ENCODE data around the gene DDX53. TPM values are rescaled to one million over a fixed set of nuclear protein-coding genes. Genes with fewer than 3 reads are reported as not detected.

DDX53 gene
- total RNA-seq (not detected), polyA plus RNA-seq (not detected)

DNA sequence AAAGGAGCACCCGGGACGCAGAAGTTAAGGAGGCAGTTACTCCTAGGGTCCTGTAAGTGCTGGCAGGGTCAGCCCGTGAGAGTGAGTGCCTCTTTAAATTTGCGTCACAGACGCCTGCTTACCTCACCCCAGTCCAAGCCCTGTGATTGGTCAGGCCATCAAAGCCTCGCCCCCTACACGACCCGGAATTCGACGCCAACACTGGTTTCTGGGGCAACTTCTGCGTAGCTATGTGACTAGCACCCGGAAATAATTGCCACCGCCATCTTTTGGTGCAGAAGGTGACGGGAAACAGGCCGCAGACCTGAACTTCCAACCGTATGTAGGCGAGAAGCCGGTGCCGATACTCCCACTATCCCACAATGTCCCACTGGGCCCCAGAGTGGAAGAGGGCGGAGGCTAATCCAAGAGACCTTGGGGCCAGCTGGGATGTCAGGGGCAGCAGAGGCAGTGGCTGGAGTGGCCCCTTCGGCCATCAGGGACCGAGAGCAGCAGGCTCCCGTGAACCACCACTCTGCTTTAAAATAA, at the start of gene DDX53:
TSS of gene DDX53 (plus strand) at position 265 of the 528 bp plus-strand sequence. CDS start at position 363, 98 bp downstream.
- H3K4me1 ChIP-seq (ENCODE audit: insufficient read depth, low read length): no peaks in the 10 kb centered on the region
- intact Hi-C loops (cut with micrococcal nuclease): no loop called here
- no peak within 1 kb of the TSS for H3K4me3 Mint-ChIP-seq
- H3K27me3 Mint-ChIP-seq: no peaks in the 10 kb centered on the region
- H3K4me1 Mint-ChIP-seq: no peaks in the 10 kb centered on the region
- ChIA-PET CTCF (ENCODE audit: partially characterized antibody) (no interaction called here), POLR2A (ENCODE audit: partially characterized antibody) (no interaction called here)
- H3K4me3 ChIP-seq (ENCODE audit: low read length in 2 of 2): no peak within 1 kb of the TSS
- no peaks in the 10 kb centered on the region for H3K36me3 ChIP-seq (ENCODE audit: insufficient read depth, low read length)
- no peaks in the 10 kb centered on the region for H3K9me3 ChIP-seq (ENCODE audit: control insufficient read depth in 1 of 2, low read length in 2 of 2)
- no peaks in the 10 kb centered on the region for H3K36me3 Mint-ChIP-seq
- H3K27ac ChIP-seq (ENCODE audit: low read depth, low read length): no peak within 1 kb of the TSS
- H3K27me3 ChIP-seq (ENCODE audit: insufficient read depth, low read length): no peaks in the 10 kb centered on the region
- H3K27ac Mint-ChIP-seq: no peak within 1 kb of the TSS
- H3K9me3 Mint-ChIP-seq: peaks cover 0 to 2% (median 0%) of the 10 kb centered on the region in 8 donors
- DNase-seq: no peak

DNA sequence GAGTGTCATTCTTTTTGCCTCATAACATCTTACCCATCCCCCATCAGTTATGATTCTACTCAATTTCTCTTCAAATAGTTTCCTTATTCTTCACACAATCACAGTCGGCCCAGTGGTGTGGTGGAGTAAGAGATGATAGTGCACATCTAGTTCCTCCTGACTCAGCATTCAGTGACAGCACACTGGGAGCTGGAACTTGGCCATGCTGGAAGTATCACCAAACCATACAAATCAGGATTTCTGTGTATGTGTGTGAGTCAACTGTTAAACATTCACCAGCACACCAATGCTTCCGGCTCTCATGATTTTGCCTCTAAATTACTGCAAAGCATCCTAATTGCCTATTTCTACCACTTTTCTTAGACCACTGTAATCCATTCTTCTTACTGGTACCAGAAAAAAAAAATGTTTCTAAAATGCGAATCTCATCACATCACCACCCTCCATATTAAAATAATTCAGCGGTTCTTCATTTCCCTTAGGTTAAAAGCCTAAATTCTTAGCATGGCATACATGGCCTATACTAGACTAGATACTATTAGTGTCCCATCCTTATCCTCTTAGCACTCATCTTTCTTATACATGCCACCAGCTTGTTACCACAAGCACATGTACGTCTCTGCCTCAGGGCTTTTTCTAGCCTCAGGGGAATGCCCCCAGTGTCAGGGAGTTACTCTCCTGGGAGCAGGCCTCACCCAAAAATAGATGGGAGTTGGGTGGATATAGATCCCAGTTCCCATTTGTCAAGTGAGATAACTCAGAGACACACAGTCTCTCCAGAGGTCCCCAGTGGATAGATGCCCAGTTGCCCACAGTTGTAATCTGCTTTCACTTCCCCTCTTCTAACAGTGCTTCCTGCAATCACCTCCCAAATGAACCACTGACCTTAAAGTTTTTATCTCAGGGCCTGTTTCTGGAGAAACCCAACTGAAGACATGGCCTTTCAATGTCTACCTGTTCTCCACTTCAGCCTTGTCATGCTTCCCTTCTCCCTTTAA, 49.2 kb upstream of the DDX53 start:
- Histone ChIP-seq H3K27me3 (ENCODE audit: insufficient read depth, low read length) (no peaks in the 10 kb centered on the region), H3K27ac (ENCODE audit: low read depth, low read length) (no peak overlapping the region), H3K9me3 (ENCODE audit: control insufficient read depth in 1 of 2, low read length in 2 of 2) (no peaks in the 10 kb centered on the region), H3K36me3 (ENCODE audit: insufficient read depth, low read length) (no peaks in the 10 kb centered on the region), H3K4me1 (ENCODE audit: insufficient read depth, low read length) (no peaks in the 10 kb centered on the region), H3K4me3 (ENCODE audit: low read length in 2 of 2) (no peak overlapping the region)
- POLR2A ChIA-PET (ENCODE audit: partially characterized antibody): no interaction called here
- Mint-ChIP-seq H3K9me3 (peaks cover 0 to 3% (median 0%) of the 10 kb centered on the region in 8 donors), H3K27me3 (no peaks in the 10 kb centered on the region), H3K4me1 (no peaks in the 10 kb centered on the region), H3K27ac (no peak overlapping the region), H3K4me3 (no peak overlapping the region), H3K36me3 (no peaks in the 10 kb centered on the region)
- CTCF ChIA-PET (ENCODE audit: partially characterized antibody): no interaction called here
- intact Hi-C loops (cut with micrococcal nuclease): no loop called here
- no peak for DNase-seq

DNA sequence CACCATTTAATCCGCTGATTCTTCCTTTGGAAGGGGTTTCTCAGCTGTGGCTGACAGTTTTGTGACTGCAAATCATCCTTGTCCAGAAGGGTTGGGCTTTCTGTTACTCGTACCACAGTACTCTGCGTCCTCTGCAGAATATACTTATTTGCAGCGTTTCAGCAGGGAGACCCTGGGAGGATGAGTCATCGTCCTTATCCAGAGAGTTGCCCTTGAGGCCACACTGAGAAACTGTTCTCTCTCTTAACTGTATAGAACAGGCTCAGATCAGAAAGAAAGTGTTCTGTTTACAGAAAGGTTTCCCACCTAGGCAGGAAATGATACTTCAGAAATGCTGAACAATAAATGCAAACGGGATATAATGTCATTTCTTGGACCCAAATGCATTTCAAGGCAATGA, 47.8 kb upstream of the DDX53 start:
- Histone ChIP-seq H3K4me1 (ENCODE audit: insufficient read depth, low read length) (no peaks in the 10 kb centered on the region), H3K4me3 (ENCODE audit: low read length in 2 of 2) (no peak overlapping the region), H3K9me3 (ENCODE audit: control insufficient read depth in 1 of 2, low read length in 2 of 2) (no peaks in the 10 kb centered on the region), H3K36me3 (ENCODE audit: insufficient read depth, low read length) (no peaks in the 10 kb centered on the region), H3K27ac (ENCODE audit: low read depth, low read length) (no peak overlapping the region), H3K27me3 (ENCODE audit: insufficient read depth, low read length) (no peaks in the 10 kb centered on the region)
- peaks cover 0 to 3% (median 0%) of the 10 kb centered on the region in 8 donors for H3K9me3 Mint-ChIP-seq
- no peak overlapping the region for H3K4me3 Mint-ChIP-seq
- H3K4me1 Mint-ChIP-seq: no peaks in the 10 kb centered on the region
- H3K27me3 Mint-ChIP-seq: no peaks in the 10 kb centered on the region
- DNase-seq: no peak
- intact Hi-C loops (cut with micrococcal nuclease): no loop called here
- H3K36me3 Mint-ChIP-seq: no peaks in the 10 kb centered on the region
- no peak overlapping the region for H3K27ac Mint-ChIP-seq
- POLR2A ChIA-PET (ENCODE audit: partially characterized antibody): no interaction called here
- CTCF ChIA-PET (ENCODE audit: partially characterized antibody): no interaction called here

DNA sequence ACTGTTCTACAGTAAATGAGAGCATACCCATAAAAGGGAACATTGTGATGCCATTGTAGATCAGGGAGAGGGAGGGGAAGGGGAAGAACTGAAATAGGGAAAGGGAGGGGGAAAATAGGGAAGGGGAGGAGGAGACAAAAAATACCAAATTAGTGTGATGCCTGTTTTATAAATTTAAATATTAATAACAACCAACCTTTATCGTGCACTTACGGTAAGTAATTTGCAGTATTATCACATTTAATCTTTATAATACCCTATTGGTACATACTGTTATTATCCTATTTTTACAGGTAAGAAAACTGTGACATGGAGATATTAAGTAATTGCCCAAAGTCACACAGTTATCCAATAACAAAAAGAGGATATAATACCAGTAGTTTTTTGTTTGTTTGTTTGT, 41.5 kb upstream of the DDX53 start:
- no peaks in the 10 kb centered on the region for H3K9me3 ChIP-seq (ENCODE audit: control insufficient read depth in 1 of 2, low read length in 2 of 2)
- H3K27me3 Mint-ChIP-seq: no peaks in the 10 kb centered on the region
- CTCF ChIA-PET (ENCODE audit: partially characterized antibody): no interaction called here
- peaks cover 0 to 2% (median 0%) of the 10 kb centered on the region in 8 donors for H3K9me3 Mint-ChIP-seq
- no peak overlapping the region for H3K4me3 Mint-ChIP-seq
- H3K36me3 ChIP-seq (ENCODE audit: insufficient read depth, low read length): no peaks in the 10 kb centered on the region
- no peak for DNase-seq
- intact Hi-C loops (cut with micrococcal nuclease): no loop called here
- no peaks in the 10 kb centered on the region for H3K4me1 ChIP-seq (ENCODE audit: insufficient read depth, low read length)
- no peak overlapping the region for H3K4me3 ChIP-seq (ENCODE audit: low read length in 2 of 2)
- H3K27ac ChIP-seq (ENCODE audit: low read depth, low read length): no peak overlapping the region
- POLR2A ChIA-PET (ENCODE audit: partially characterized antibody): no interaction called here
- no peaks in the 10 kb centered on the region for H3K4me1 Mint-ChIP-seq
- no peaks in the 10 kb centered on the region for H3K36me3 Mint-ChIP-seq
- no peak overlapping the region for H3K27ac Mint-ChIP-seq
- no peaks in the 10 kb centered on the region for H3K27me3 ChIP-seq (ENCODE audit: insufficient read depth, low read length)

DNA sequence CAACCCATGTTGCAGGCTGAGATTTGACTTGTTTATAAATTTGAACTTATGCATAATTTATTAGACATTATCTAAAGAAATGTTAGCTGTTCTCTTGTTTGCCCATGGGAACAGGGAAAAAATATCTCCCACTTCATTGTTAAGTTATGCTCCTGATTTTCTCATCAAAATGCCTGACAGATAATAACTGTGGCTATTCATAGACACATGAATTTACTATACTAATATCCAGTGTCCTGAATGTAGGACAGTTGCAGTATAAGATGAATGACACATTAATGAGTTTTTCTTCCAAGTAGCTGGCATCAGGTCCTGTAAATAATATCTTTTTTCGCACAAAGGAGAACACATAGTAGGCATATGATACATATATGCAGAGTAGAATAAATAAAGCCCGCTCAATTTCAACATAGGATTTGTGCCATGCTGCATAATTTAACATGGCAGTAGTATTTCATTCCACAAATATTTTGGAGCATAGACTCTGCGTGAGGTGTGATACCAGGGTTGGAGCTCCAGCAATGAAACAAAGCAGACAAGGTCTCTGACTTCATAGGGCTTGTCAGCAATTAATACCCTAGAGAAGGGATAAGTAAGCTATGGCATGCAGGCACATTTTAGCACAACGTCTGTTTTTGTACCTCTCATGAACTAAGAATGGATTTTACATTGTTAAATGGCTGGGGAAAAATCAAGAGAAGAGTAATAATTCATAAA, 40.4 kb upstream of the DDX53 start:
- intact Hi-C loops (cut with micrococcal nuclease): no loop called here
- Histone ChIP-seq H3K9me3 (ENCODE audit: control insufficient read depth in 1 of 2, low read length in 2 of 2) (no peaks in the 10 kb centered on the region), H3K27ac (ENCODE audit: low read depth, low read length) (no peak overlapping the region), H3K4me3 (ENCODE audit: low read length in 2 of 2) (no peak overlapping the region), H3K27me3 (ENCODE audit: insufficient read depth, low read length) (no peaks in the 10 kb centered on the region), H3K36me3 (ENCODE audit: insufficient read depth, low read length) (no peaks in the 10 kb centered on the region), H3K4me1 (ENCODE audit: insufficient read depth, low read length) (no peaks in the 10 kb centered on the region)
- Mint-ChIP-seq H3K27me3 (no peaks in the 10 kb centered on the region), H3K9me3 (peaks cover 0 to 2% (median 0%) of the 10 kb centered on the region in 8 donors), H3K36me3 (no peaks in the 10 kb centered on the region), H3K4me3 (no peak overlapping the region), H3K4me1 (no peaks in the 10 kb centered on the region), H3K27ac (no peak overlapping the region)
- DNase-seq: no peak
- ChIA-PET POLR2A (ENCODE audit: partially characterized antibody) (no interaction called here), CTCF (ENCODE audit: partially characterized antibody) (no interaction called here)

DNA sequence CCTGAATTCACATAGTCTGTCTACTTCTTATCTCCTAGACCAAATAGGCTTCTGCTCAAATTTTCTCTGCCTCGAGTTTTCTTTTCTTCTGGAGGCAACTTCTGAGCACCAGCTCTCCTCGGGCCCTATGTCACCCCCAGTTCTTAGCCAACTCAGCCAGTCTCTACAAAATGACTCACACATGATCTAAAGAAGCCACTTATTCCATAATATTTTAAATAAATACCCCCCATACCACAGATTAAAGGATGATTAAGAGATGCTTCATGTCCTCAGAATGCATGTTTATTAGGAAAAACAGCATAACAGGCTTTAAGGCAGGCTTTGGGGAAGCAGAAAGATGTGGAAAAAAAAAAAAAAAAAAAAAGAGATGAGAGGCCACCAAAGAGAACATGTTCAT, 36.6 kb upstream of the DDX53 start:
- CTCF ChIA-PET (ENCODE audit: partially characterized antibody): no interaction called here
- Mint-ChIP-seq H3K4me1 (no peaks in the 10 kb centered on the region), H3K27ac (no peak overlapping the region), H3K4me3 (no peak overlapping the region), H3K27me3 (peaks cover 0 to 2% of the 10 kb centered on the region in 2 donors), H3K9me3 (peaks cover 0 to 3% (median 0%) of the 10 kb centered on the region in 8 donors), H3K36me3 (no peaks in the 10 kb centered on the region)
- H3K27ac ChIP-seq (ENCODE audit: low read depth, low read length): no peak overlapping the region
- no peak overlapping the region for H3K4me3 ChIP-seq (ENCODE audit: low read length in 2 of 2)
- no peak for DNase-seq
- H3K27me3 ChIP-seq (ENCODE audit: insufficient read depth, low read length): no peaks in the 10 kb centered on the region
- intact Hi-C loops (cut with micrococcal nuclease): no loop called here
- no peaks in the 10 kb centered on the region for H3K4me1 ChIP-seq (ENCODE audit: insufficient read depth, low read length)
- no peaks in the 10 kb centered on the region for H3K36me3 ChIP-seq (ENCODE audit: insufficient read depth, low read length)
- no peaks in the 10 kb centered on the region for H3K9me3 ChIP-seq (ENCODE audit: control insufficient read depth in 1 of 2, low read length in 2 of 2)
- POLR2A ChIA-PET (ENCODE audit: partially characterized antibody): no interaction called here

DNA sequence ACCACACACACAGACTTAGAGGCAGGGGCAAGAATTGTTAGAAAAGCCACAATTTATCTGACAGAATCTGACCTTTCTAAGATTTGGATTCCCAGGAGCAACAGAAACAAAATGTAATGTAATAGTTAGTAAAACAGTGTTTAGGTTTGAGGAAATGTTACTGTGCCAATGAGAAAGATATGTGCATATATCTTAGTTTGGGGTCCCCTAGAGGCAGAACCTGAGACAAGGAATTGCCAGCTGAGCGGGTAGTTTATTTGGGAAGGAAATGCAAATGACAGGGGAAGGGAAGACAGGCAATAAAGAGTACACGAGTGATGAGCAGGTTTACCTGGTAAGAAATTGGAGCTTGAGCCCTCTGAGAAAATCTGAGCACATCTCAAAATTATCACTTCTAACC, 31.3 kb upstream of the DDX53 start:
- H3K27me3 ChIP-seq (ENCODE audit: insufficient read depth, low read length): no peaks in the 10 kb centered on the region
- H3K9me3 ChIP-seq (ENCODE audit: control insufficient read depth in 1 of 2, low read length in 2 of 2): no peaks in the 10 kb centered on the region
- no peaks in the 10 kb centered on the region for H3K4me1 ChIP-seq (ENCODE audit: insufficient read depth, low read length)
- ChIA-PET CTCF (ENCODE audit: partially characterized antibody) (no interaction called here), POLR2A (ENCODE audit: partially characterized antibody) (no interaction called here)
- no peak overlapping the region for H3K27ac ChIP-seq (ENCODE audit: low read depth, low read length)
- peaks cover 0 to 10% (median under 1%) of the 10 kb centered on the region in 8 donors for H3K9me3 Mint-ChIP-seq
- H3K36me3 ChIP-seq (ENCODE audit: insufficient read depth, low read length): no peaks in the 10 kb centered on the region
- peaks cover 0 to 2% of the 10 kb centered on the region in 2 donors for H3K27me3 Mint-ChIP-seq
- H3K4me3 ChIP-seq (ENCODE audit: low read length in 2 of 2): no peak overlapping the region
- DNase-seq: no peak
- intact Hi-C loops (cut with micrococcal nuclease): no loop called here
- H3K27ac Mint-ChIP-seq: no peak overlapping the region
- H3K4me1 Mint-ChIP-seq: no peaks in the 10 kb centered on the region
- no peaks in the 10 kb centered on the region for H3K36me3 Mint-ChIP-seq
- no peak overlapping the region for H3K4me3 Mint-ChIP-seq
